HepG2 (cell line): ENCODE results near the gene RAI14. TPM values are rescaled to one million over a fixed set of nuclear protein-coding genes. Genes with fewer than 3 reads are reported as not detected.

Experiments
- EHMT2 ChIP-seq: fragments of 200-600 bp; sonication (generic); IDR thresholded peaks from 2 replicates; pipeline ENCODE4 v1.7.0; 2017; ENCODE audit warnings: antibody characterized with exemption, low read depth, low read length, borderline replicate concordance
- ETV5 ChIP-seq: IDR thresholded peaks from 2 replicates; pipeline ENCODE4 v1.6.1; 2018; ENCODE audit warnings: missing biosample characterization, missing genetic modification reagents, inconsistent platforms, borderline replicate concordance
- KAT8 ChIP-seq: IDR thresholded peaks from 2 replicates; pipeline ENCODE4 v1.6.1; 2016; ENCODE audit warnings: missing genetic modification reagents, missing compliant biosample characterization
- NRL ChIP-seq: sonication (generic); formaldehyde crosslinking; IDR thresholded peaks from 2 replicates; pipeline ENCODE4 v1.5.0; 2020; ENCODE audit warnings: missing genetic modification reagents, mild to moderate bottlenecking, moderate library complexity, borderline replicate concordance
- THAP11 ChIP-seq: IDR thresholded peaks from 2 replicates; pipeline ENCODE4 v1.6.1; 2016; ENCODE audit warnings: missing biosample characterization, missing genetic modification reagents
- TRIM24 ChIP-seq: sonication (generic); formaldehyde crosslinking; IDR thresholded peaks from 2 replicates; pipeline ENCODE4 v1.8.0; 2022; ENCODE audit warnings: mild to moderate bottlenecking, missing genetic modification reagents
- ZNF317 ChIP-seq: sonication (generic); formaldehyde crosslinking; IDR thresholded peaks from 2 replicates; pipeline ENCODE4 v1.5.0; 2020; ENCODE audit warnings: mild to moderate bottlenecking, missing genetic modification reagents
- ZNF841 ChIP-seq: sonication (generic); formaldehyde crosslinking; IDR thresholded peaks from 2 replicates; pipeline ENCODE4 v1.8.1; 2023; ENCODE audit warnings: missing genetic modification reagents, borderline replicate concordance
- polyA plus RNA-seq, 8 experiments: library from polyadenylated mRNA; depleted of rRNA in 3 of 8; stranded (reverse) in 7 of 8; unstranded in 1 of 8; fragments of >200 nt; fragmentation: Illumina TruSeq in 4 of 8; extraction: Trizol in 4 of 8; gene quantifications; 2 replicates each; pipeline versions ENCODE4 v1.2.1 to v1.2.3, GENCODE V29; 2011 to 2016; ENCODE audit warnings: low read depth in 4 of 8, missing spikeins in 1 of 8, mixed read lengths in 1 of 8; ENCODE audit not compliant: insufficient read depth in 1 of 8
- total RNA-seq, 5 experiments: library from RNA; depleted of rRNA; stranded (reverse); fragments of >200 nt; fragmentation: Illumina TruSeq; extraction: Trizol; gene quantifications; 2 replicates each; pipeline ENCODE4 v1.2.3, GENCODE V29; 2016; ENCODE audit warnings: low read depth in 1 of 5
- TF ChIP-seq, protein P1 (sequence below): sonication (generic); formaldehyde crosslinking; IDR thresholded peaks from 2 replicates; pipeline ENCODE4 v1.9.0; 2022; ENCODE audit warnings: missing genetic modification reagents, mild to moderate bottlenecking, borderline replicate concordance
- TF ChIP-seq, protein P2 (sequence below), 2 experiments: IDR thresholded peaks; 2 replicates each; pipeline ENCODE4 v1.6.1; 2011 to 2012; ENCODE audit warnings: low read length in 2 of 2, borderline replicate concordance in 1 of 2, low read depth in 1 of 2, mild to moderate bottlenecking in 1 of 2, moderate library complexity in 1 of 2
- TF ChIP-seq, protein P3 (sequence below): sonication (generic); formaldehyde crosslinking; IDR thresholded peaks from 2 replicates; pipeline ENCODE4 v1.8.1; 2022; ENCODE audit warnings: low read depth, mild to moderate bottlenecking, missing genetic modification reagents
- TF ChIP-seq, protein P4 (sequence below): IDR thresholded peaks from 2 replicates; pipeline ENCODE4 v1.6.1; 2016; ENCODE audit warnings: missing compliant biosample characterization, missing genetic modification reagents, borderline replicate concordance
- TF ChIP-seq, protein P5 (sequence below): IDR thresholded peaks from 2 replicates; pipeline ENCODE4 v1.6.1; 2016
- TF ChIP-seq, protein P6 (sequence below): sonication (generic); formaldehyde crosslinking; IDR thresholded peaks from 2 replicates; pipeline ENCODE4 v1.5.0; 2020; ENCODE audit warnings: missing genetic modification reagents, mild to moderate bottlenecking, borderline replicate concordance

The RAI14 gene
- total and polyA plus RNA-seq, 2 of the 13 experiments (the other 11 are each of a cell fraction or from before 2014, with no cell fraction given), result 12.6 to 18.2 TPM

DNA sequence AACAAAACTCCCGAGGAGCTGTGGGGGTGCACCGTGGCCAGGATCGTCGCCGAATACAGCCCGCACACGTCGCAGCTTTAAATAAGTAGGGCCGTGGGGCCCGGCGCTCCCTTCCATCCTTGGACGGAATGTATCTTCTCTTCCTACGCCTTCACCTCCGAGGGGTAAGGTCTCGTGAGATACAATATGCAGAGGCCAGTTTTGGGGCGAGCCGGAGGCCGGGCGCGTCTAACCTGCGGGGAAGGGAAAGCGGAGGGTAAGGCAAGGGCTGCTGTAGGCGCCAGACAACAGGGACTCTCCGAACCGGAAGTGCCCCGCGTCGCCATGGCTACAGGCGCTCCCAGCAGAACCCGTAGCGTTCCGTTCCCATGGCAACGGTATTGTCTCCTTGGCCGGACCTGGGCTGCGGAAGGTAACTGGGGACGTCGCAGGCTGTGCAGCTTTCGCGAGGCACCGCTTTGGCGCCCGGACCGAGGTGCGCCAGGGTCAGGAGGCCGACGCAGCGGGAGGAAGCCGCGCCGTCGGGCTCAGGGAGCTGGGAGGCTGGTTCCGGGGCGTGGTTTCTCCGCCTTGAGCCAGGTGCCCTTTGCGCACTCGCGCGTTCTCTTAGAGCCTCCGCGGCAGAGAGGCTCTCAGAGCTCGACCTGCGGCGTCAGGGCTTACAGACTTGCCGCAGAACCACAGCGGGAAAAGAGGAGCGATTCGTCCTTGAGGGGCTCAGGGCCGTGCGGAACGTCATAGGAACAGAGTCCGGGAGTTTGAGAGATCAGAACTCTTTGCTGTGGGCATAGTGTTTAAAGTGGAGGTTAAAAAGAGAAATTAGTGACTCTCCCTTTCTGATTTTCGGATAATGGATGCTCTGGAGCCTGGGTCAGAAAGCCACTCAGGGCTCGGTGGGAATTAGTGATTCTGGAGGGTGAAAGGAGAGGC, 182.9 kb downstream of the RAI14 start, which contains the start of gene TTC23L (continued):
- TF ChIP-seq, protein P1, sequence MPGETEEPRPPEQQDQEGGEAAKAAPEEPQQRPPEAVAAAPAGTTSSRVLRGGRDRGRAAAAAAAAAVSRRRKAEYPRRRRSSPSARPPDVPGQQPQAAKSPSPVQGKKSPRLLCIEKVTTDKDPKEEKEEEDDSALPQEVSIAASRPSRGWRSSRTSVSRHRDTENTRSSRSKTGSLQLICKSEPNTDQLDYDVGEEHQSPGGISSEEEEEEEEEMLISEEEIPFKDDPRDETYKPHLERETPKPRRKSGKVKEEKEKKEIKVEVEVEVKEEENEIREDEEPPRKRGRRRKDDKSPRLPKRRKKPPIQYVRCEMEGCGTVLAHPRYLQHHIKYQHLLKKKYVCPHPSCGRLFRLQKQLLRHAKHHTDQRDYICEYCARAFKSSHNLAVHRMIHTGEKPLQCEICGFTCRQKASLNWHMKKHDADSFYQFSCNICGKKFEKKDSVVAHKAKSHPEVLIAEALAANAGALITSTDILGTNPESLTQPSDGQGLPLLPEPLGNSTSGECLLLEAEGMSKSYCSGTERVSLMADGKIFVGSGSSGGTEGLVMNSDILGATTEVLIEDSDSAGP, result peak; percentile 91; the same call in 1 of the 2 replicates
- peak; percentile 93; the same call in 1 of the 2 replicates for TF ChIP-seq NRL (CRISPR knock-in tag)
- peak; percentile 90 for TF ChIP-seq KAT8 (CRISPR knock-in tag)
- TF ChIP-seq TRIM24 (CRISPR knock-in tag), result no peak
- TF ChIP-seq ZNF317 (CRISPR knock-in tag), result peak; percentile 93
- TF ChIP-seq ETV5 (CRISPR knock-in tag), result peak; percentile 95
- TF ChIP-seq EHMT2, result peak; percentile 46; the same call in 1 of the 2 replicates
- TF ChIP-seq, protein P2, sequence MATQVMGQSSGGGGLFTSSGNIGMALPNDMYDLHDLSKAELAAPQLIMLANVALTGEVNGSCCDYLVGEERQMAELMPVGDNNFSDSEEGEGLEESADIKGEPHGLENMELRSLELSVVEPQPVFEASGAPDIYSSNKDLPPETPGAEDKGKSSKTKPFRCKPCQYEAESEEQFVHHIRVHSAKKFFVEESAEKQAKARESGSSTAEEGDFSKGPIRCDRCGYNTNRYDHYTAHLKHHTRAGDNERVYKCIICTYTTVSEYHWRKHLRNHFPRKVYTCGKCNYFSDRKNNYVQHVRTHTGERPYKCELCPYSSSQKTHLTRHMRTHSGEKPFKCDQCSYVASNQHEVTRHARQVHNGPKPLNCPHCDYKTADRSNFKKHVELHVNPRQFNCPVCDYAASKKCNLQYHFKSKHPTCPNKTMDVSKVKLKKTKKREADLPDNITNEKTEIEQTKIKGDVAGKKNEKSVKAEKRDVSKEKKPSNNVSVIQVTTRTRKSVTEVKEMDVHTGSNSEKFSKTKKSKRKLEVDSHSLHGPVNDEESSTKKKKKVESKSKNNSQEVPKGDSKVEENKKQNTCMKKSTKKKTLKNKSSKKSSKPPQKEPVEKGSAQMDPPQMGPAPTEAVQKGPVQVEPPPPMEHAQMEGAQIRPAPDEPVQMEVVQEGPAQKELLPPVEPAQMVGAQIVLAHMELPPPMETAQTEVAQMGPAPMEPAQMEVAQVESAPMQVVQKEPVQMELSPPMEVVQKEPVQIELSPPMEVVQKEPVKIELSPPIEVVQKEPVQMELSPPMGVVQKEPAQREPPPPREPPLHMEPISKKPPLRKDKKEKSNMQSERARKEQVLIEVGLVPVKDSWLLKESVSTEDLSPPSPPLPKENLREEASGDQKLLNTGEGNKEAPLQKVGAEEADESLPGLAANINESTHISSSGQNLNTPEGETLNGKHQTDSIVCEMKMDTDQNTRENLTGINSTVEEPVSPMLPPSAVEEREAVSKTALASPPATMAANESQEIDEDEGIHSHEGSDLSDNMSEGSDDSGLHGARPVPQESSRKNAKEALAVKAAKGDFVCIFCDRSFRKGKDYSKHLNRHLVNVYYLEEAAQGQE (IDR thresholded peaks at IDR 0.05; ENCODE audit: borderline replicate concordance in 1 of 2, low read depth in 1 of 2, low read length in 2 of 2), result no peak
- TF ChIP-seq, protein P3, sequence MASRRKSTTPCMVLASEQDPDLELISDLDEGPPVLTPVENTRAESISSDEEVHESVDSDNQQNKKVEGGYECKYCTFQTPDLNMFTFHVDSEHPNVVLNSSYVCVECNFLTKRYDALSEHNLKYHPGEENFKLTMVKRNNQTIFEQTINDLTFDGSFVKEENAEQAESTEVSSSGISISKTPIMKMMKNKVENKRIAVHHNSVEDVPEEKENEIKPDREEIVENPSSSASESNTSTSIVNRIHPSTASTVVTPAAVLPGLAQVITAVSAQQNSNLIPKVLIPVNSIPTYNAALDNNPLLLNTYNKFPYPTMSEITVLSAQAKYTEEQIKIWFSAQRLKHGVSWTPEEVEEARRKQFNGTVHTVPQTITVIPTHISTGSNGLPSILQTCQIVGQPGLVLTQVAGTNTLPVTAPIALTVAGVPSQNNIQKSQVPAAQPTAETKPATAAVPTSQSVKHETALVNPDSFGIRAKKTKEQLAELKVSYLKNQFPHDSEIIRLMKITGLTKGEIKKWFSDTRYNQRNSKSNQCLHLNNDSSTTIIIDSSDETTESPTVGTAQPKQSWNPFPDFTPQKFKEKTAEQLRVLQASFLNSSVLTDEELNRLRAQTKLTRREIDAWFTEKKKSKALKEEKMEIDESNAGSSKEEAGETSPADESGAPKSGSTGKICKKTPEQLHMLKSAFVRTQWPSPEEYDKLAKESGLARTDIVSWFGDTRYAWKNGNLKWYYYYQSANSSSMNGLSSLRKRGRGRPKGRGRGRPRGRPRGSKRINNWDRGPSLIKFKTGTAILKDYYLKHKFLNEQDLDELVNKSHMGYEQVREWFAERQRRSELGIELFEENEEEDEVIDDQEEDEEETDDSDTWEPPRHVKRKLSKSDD, result peak; percentile 47
- peak; percentile 84 for TF ChIP-seq THAP11 (CRISPR knock-in tag)
- TF ChIP-seq, protein P4, sequence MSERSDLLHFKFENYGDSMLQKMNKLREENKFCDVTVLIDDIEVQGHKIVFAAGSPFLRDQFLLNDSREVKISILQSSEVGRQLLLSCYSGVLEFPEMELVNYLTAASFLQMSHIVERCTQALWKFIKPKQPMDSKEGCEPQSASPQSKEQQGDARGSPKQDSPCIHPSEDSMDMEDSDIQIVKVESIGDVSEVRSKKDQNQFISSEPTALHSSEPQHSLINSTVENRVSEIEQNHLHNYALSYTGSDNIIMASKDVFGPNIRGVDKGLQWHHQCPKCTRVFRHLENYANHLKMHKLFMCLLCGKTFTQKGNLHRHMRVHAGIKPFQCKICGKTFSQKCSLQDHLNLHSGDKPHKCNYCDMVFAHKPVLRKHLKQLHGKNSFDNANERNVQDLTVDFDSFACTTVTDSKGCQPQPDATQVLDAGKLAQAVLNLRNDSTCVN (CRISPR knock-in tag), result peak; percentile 28
- TF ChIP-seq, protein P5, sequence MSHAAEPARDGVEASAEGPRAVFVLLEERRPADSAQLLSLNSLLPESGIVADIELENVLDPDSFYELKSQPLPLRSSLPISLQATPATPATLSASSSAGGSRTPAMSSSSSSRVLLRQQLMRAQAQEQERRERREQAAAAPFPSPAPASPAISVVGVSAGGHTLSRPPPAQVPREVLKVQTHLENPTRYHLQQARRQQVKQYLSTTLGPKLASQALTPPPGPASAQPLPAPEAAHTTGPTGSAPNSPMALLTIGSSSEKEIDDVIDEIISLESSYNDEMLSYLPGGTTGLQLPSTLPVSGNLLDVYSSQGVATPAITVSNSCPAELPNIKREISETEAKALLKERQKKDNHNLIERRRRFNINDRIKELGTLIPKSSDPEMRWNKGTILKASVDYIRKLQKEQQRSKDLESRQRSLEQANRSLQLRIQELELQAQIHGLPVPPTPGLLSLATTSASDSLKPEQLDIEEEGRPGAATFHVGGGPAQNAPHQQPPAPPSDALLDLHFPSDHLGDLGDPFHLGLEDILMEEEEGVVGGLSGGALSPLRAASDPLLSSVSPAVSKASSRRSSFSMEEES (CRISPR knock-in tag), result 0 out of 2 replicates have a peak, but pooled peaks have one; percentile 59
- TF ChIP-seq ZNF841 (CRISPR knock-in tag), result no peak
- TF ChIP-seq, protein P6, sequence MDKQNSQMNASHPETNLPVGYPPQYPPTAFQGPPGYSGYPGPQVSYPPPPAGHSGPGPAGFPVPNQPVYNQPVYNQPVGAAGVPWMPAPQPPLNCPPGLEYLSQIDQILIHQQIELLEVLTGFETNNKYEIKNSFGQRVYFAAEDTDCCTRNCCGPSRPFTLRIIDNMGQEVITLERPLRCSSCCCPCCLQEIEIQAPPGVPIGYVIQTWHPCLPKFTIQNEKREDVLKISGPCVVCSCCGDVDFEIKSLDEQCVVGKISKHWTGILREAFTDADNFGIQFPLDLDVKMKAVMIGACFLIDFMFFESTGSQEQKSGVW (CRISPR knock-in tag), result no peak
